ENCODE measurements around the gene FCER1G.

FCER1G gene

GRCh38 chr1:161182214-161182613 is 32.9 kb upstream of the FCER1G start:
- peak overlapping the region; percentile 1; the same call in 1 of the 2 replicates for H3K9ac ChIP-seq
- H3K4me2 ChIP-seq, result peak overlapping the region; percentile 47
- no peaks in the 10 kb centered on the region for H3K36me3 ChIP-seq (ENCODE audit: insufficient read depth)
- peaks cover under 1% of the 10 kb centered on the region; the same call in 1 of the 2 replicates for H3K79me2 ChIP-seq (ENCODE audit: insufficient read depth, low read depth)
- H3K4me1 ChIP-seq (ENCODE audit: low read depth, poor library complexity, severe bottlenecking), result peaks cover 81% of the 10 kb centered on the region
- H2AFZ ChIP-seq (ENCODE audit: low read depth), result peak overlapping the region; percentile 40
- H4K20me1 ChIP-seq (ENCODE audit: insufficient read depth), result no peaks in the 10 kb centered on the region
- H3K27ac ChIP-seq, result peak overlapping the region; percentile 39
- H3K4me3 ChIP-seq (IDR thresholded peaks at IDR 0.05; ENCODE audit: insufficient read depth, low read depth, low read length), result peak overlapping the region; percentile 86
- TF ChIP-seq, protein P1, sequence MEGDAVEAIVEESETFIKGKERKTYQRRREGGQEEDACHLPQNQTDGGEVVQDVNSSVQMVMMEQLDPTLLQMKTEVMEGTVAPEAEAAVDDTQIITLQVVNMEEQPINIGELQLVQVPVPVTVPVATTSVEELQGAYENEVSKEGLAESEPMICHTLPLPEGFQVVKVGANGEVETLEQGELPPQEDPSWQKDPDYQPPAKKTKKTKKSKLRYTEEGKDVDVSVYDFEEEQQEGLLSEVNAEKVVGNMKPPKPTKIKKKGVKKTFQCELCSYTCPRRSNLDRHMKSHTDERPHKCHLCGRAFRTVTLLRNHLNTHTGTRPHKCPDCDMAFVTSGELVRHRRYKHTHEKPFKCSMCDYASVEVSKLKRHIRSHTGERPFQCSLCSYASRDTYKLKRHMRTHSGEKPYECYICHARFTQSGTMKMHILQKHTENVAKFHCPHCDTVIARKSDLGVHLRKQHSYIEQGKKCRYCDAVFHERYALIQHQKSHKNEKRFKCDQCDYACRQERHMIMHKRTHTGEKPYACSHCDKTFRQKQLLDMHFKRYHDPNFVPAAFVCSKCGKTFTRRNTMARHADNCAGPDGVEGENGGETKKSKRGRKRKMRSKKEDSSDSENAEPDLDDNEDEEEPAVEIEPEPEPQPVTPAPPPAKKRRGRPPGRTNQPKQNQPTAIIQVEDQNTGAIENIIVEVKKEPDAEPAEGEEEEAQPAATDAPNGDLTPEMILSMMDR (conservative IDR thresholded peaks at IDR 0.05; ENCODE audit: low read depth, low read length), result no peak
- no peaks in the 10 kb centered on the region for H3K27me3 ChIP-seq (ENCODE audit: insufficient read depth, low read depth)

DNA sequence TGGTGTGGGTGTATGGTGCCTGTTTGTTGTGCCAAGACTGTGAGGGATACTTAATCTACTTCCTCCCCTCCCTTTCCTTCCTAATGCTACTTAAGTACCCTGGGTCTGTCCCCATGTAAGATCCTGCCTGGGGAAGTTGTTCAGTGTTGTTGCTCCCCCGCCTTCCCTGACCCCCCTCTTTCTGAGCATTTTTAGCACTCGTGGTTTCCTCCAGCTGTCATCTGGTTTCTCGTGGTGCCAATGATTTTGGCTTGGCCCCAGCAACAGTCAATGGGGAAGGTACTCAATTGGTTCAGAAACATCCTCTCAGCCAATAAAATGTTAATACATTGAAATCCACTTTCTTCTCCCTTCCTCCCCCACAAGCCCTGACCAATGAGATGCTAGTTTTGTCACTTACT is 29.8 kb upstream of the FCER1G start:
- peak overlapping the region; percentile 62 for H3K27ac ChIP-seq
- peak overlapping the region; percentile 59 for H3K4me2 ChIP-seq
- no peaks in the 10 kb centered on the region for H3K79me2 ChIP-seq (ENCODE audit: insufficient read depth, low read depth)
- TF ChIP-seq, protein P1 (conservative IDR thresholded peaks at IDR 0.05; ENCODE audit: low read depth, low read length), result no peak
- peak overlapping the region; percentile 72 for H3K4me3 ChIP-seq (IDR thresholded peaks at IDR 0.05; ENCODE audit: insufficient read depth, low read depth, low read length)
- H3K4me1 ChIP-seq (ENCODE audit: low read depth, poor library complexity, severe bottlenecking), result peaks cover 71% of the 10 kb centered on the region
- H3K9ac ChIP-seq, result peak overlapping the region; percentile 5; the same call in 1 of the 2 replicates
- H3K27me3 ChIP-seq (ENCODE audit: insufficient read depth, low read depth), result no peaks in the 10 kb centered on the region
- H3K36me3 ChIP-seq (ENCODE audit: insufficient read depth), result no peaks in the 10 kb centered on the region
- peak overlapping the region; percentile 72 for H2AFZ ChIP-seq (ENCODE audit: low read depth)
- no peaks in the 10 kb centered on the region for H4K20me1 ChIP-seq (ENCODE audit: insufficient read depth)

GRCh38 chr1:161185732-161186311 is 29.3 kb upstream of the FCER1G start:
- Histone ChIP-seq H4K20me1 (ENCODE audit: insufficient read depth) (no peaks in the 10 kb centered on the region), H3K27ac (peak overlapping the region; percentile 62), H3K27me3 (ENCODE audit: insufficient read depth, low read depth) (no peaks in the 10 kb centered on the region), H3K4me3 (IDR thresholded peaks at IDR 0.05; ENCODE audit: insufficient read depth, low read depth, low read length) (peak overlapping the region; percentile 72), H2AFZ (ENCODE audit: low read depth) (peak overlapping the region; percentile 72), H3K79me2 (ENCODE audit: insufficient read depth, low read depth) (no peaks in the 10 kb centered on the region), H3K9ac (peak overlapping the region; percentile 5; the same call in 1 of the 2 replicates), H3K4me1 (ENCODE audit: low read depth, poor library complexity, severe bottlenecking) (peaks cover 66% of the 10 kb centered on the region), H3K4me2 (peak overlapping the region; percentile 59), H3K36me3 (ENCODE audit: insufficient read depth) (no peaks in the 10 kb centered on the region)
- TF ChIP-seq, protein P1 (conservative IDR thresholded peaks at IDR 0.05; ENCODE audit: low read depth, low read length), result no peak

GRCh38 chr1:161187311-161187710 is 27.8 kb upstream of the FCER1G start:
- Histone ChIP-seq H3K27ac (no peak overlapping the region), H3K4me2 (no peak overlapping the region), H3K36me3 (ENCODE audit: insufficient read depth) (no peaks in the 10 kb centered on the region), H3K9ac (no peak overlapping the region), H3K79me2 (ENCODE audit: insufficient read depth, low read depth) (no peaks in the 10 kb centered on the region), H3K4me3 (IDR thresholded peaks at IDR 0.05; ENCODE audit: insufficient read depth, low read depth, low read length) (no peak overlapping the region), H2AFZ (ENCODE audit: low read depth) (no peak overlapping the region), H3K27me3 (ENCODE audit: insufficient read depth, low read depth) (no peaks in the 10 kb centered on the region), H3K4me1 (ENCODE audit: low read depth, poor library complexity, severe bottlenecking) (peaks cover 57% of the 10 kb centered on the region), H4K20me1 (ENCODE audit: insufficient read depth) (no peaks in the 10 kb centered on the region)
- TF ChIP-seq, protein P1 (conservative IDR thresholded peaks at IDR 0.05; ENCODE audit: low read depth, low read length), result no peak
